Epidermal melanocyte (primary cell): ENCODE results near the gene ATP6V0A1.
A peak's percentile ranks its signal among the peaks of the same experiment; 100 is the strongest.

Experiments
- DNase-seq: peaks from one replicate; pipeline ENCODE4 v3.0.0; 2011; ENCODE audit warnings: low spot score; ENCODE audit not compliant: insufficient read length

The ATP6V0A1 gene

DNA sequence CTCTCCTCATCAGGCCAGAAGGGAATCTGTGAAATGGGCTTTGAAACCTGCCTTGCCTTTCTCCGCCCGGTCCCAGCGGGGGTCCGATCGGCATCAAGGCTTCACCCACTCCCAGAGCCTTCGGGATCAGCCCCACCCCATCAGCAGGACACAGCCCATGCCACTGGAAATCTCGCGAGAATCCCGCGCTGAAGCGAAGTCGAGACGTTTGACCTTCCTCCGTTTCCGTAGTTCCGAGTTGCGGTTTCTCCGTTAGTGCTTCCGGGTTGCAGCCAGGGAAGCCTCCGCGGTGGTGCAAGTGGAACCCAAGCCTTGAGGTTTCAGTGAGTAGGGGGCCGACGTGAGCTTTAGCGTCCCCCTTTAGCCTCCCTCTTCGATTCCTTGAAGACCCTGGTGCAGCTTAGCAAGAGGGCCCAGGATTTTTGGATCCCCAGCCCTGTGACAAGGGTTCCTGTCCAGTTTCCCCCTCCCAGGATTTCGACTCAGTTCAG is 103.3 kb downstream of the ATP6V0A1 start, which contains the start of gene COASY:
Gene COASY (plus strand): TSS at position 252 of the 491 bp plus-strand sequence. CDS start 475 bp downstream, outside the sequence.
- peak; percentile 100 for DNase-seq

DNA sequence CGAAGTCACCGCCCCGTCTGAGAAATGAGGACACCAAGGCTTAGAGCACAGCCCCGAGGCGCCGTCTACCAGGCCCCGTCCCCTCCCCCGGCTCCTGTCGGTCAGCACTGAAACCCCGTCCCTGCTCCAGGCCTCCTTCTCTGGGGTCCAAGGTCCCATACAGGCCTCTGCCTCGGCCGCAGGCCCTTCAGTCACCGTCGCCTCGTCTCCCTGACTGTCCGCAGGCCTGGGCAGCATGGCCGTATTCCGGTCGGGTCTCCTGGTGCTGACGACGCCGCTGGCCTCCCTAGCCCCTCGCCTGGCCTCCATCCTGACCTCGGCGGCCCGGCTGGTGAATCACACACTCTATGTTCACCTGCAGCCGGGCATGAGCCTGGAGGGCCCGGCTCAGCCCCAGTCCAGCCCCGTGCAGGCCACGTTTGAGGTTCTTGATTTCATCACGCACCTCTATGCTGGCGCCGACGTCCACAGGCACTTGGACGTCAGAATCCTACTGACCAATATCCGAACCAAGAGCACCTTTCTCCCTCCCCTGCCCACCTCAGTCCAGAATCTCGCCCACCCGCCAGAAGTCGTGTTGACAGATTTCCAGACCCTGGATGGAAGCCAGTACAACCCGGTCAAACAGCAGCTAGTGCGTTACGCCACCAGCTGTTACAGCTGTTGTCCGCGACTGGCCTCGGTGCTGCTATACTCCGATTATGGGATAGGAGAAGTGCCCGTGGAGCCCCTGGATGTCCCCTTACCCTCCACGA is 103.9 kb downstream of the ATP6V0A1 start:
- no peak for DNase-seq

DNA sequence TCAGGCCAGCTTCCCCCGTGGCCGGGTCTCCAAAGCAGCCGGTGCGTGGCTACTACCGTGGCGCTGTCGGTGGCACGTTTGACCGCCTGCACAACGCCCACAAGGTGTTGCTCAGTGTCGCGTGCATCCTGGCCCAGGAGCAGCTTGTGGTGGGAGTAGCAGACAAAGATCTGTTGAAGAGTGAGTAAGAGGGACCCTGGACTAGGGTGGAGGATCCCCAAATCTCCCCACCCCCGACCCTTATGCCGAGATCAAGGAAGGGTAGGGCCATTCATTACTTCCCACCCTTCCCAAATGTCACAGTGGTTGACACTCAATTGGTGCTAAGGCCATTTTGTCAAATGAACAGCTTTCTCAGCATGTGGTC is 104.4 kb downstream of the ATP6V0A1 start:
- DNase-seq = no peak

DNA sequence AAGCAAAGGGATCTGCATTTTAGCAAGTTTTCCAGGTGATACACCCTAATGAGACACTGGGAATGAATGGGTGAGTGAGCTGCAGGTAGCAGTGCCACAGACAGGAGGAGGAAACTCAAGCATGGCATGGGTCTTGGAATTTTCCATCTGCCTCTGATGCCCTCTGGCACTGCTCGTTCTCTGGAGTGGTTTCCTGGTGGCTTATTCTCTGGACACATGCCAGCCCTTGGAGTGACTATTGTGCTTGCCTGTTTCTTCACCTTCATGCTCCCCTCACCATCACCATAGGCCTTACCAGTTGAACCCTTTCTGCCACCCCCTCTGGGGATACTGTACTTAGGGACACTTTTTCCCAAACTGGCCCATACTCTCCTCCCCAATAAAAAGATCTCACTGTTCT is 104.9 kb downstream of the ATP6V0A1 start:
- no peak for DNase-seq

DNA sequence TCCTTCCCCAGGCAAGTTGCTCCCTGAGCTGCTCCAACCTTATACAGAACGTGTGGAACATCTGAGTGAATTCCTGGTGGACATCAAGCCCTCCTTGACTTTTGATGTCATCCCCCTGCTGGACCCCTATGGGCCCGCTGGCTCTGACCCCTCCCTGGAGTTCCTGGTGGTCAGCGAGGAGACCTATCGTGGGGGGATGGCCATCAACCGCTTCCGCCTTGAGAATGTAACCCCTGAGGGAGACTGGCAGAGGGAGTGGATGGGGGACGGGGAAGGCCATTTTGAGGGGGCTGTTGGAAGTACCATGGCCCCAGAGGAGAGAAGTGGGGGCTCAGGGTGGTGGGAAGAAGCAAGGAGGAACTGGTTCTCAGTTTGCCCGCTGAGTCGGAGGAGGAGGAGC is 105.3 kb downstream of the ATP6V0A1 start:
- DNase-seq = no peak

DNA sequence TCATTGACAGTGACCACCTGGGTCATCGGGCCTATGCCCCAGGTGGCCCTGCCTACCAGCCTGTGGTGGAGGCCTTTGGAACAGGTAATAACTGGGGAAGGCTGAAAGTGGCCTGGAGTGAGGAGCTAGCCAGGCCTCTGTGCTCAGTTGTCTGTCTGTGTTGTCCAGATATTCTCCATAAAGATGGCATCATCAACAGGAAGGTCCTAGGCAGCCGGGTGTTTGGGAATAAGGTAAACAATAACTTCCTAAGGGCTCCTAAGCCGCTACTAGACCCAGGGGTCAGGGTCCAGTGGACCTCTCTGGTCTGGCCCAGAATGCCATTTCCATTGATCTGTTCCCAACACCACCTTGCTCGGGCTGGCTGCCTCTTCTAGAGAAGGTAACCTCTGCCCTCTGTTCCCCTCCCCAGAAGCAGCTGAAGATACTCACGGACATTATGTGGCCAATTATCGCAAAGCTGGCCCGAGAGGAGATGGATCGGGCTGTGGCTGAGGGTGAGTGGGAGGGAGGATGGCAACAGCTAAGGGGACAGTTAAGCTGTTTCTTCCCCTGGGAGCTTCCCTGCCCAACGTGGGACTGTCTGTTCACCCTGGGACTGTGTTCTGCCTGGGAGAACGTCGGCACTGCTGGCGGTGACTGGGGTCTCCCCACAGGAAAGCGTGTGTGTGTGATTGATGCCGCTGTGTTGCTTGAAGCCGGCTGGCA is 106.3 kb downstream of the ATP6V0A1 start:
- no peak for DNase-seq

DNA sequence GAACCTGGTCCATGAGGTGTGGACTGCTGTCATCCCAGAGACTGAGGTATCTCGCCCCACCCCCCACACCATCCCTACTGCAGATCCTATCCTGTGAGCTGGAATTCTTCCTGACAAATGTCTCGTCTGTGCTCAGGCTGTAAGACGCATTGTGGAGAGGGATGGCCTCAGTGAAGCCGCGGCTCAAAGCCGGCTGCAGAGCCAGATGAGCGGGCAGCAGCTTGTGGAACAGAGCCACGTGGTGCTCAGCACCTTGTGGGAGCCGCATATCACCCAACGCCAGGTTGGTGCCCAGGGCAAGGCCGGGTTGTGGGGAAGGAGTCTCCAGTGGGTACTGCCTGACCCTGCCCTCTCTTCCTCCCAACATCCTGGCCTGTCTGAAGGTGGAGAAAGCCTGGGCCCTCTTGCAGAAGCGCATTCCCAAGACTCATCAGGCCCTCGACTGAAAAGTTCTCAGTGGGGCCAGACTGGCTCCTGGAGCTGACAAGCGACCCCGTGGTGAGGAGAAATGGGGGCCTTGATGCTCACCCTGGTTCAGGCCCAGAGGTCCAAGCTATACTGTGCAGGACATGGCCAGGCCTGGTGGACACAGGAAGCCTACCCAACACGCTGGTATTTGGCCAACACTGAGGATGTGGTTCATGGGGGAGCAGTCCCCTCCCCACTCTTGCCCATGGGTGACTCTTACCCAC is 107.0 kb downstream of the ATP6V0A1 start:
- DNase-seq = no peak

DNA sequence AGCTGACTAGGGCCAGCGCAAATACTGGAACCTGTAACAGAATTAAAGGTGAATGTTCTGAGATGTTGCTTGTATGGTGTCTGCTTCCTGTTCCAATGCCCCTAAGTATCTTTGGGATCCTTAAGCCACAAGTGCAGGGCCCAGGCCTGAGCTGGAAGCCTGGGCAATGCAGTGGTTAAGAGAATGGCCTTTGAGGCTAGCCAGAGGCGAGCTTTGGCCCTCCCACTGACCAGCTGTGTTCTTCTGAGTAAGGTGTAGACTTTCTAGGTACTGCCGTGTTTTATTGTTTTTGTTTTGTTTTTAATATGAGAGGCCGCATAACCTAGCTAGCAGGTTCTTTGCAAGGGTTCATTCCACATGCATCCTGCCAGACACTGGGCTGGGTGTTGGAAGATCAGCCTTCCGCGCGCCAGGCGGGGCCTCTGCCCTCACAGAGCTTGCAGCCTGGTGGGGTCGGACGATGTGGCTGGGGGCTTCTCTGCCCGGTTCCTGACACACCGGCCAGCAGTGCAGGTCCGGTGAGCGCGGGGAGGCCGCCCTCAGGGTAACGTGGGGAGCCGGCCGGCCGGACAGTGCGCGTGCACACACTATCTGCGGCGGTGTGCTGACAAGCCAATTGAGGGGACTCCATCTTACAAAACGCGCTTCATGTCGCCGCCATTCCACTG is 107.7 kb downstream of the ATP6V0A1 start:
- no peak for DNase-seq

DNA sequence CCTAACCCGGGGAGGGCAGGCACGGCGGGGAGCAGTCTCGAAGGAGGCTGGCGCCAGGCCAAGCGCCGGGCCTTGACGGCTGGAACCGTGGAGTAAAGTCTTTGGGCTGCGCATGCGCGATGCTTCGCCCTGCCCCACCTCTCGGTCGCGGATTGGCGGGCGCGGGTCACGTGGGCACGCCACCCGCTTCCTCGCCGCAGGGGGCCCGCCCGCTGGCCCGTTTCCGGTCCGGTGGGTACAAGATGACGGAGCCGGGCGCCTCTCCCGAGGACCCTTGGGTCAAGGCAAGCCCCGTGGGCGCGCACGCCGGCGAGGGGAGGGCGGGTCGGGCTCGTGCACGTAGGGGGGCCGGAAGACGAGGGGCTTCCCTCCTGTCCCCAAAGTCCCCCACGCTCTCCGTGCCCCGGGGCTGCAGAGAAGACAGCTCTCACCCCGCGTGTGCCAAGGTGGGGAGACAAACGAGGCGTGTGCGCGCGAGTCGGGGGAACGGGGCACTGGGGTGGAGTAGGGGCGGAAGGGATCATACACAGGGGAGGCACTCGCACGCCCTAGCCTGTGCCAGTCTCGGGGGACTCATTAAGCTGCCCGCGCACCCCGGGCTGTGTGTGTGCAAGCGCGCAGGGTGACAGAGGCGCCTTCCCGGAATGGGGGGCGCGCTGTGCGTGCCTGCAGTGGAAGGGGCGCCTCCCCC is 108.3 kb downstream of the ATP6V0A1 start, which contains the start of gene MLX:
Gene MLX (plus strand): TSS at position 218 of the 691 bp plus-strand sequence. CDS start 25 bp downstream, at position 243.
- peak; percentile 99 for DNase-seq

DNA sequence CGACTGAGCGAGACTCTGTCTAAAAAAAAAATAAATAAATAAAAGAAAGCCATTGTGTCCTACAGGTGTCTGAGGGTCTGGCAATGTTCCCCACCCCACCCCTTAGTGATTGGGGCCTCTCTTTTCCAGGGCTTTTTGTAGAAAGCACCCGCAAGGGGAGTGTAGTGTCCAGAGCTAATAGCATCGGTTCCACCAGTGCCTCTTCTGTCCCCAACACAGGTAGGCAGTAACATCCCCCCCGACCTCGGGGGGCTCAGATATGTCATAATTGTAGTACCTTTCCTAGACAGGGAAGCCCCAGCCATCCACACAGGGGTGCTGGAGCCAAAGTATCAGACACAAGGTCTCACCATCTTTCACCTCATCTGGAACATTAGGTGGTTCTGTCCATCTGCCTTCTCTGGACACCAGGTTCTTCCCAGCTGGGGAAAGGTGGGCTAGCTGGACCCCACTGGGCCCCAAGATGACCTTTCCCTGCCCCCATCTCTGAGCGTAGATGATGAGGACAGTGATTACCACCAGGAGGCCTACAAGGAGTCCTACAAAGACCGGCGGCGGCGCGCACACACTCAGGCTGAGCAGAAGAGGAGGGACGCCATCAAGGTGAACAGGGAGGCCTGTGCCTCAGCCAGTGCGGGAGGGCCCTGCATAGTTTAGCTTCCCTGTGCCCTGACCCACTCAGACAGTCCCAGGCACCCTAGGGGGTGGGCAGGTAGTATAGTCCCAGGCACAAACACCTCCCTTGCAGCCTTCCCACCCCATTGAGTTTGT is 109.8 kb downstream of the ATP6V0A1 start:
- no peak for DNase-seq

DNA sequence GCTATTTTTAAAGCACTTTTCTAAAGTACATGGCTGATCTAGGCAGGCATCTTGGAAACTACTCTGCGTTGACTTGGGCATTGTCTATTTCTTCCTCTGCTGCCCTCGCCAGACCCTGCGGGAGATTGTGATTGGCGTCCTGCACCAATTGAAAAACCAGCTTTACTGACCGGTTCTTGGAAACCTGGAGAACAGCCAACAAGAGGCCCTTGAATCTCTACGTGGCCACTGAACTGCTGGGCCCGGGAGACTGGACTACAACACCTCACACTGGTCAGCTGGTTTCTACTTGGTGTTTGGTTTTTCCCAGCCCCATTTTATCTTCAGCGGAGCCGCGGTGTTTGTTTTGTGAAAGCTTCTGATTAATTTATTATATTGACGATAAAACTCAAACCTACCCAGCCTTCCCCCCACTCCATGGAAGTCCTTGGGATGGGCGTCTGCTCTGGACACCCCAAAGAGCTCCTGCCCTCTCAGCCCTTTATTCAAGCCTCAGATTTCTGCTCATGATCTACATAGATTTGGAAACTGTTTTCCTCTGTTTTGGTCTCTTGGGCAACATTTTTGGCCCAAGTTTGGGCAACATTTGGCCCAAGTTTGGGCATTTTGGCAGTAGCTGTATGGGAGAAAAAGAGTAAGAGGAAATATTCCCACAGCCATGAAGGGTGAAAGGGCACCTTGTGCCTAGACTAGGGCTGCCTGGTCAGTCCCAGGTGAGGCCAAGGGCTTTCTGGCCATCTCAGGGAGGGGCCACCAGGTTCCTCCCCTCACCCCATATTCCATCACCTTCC is 113.0 kb downstream of the ATP6V0A1 start:
- DNase-seq = no peak
